ENCODE results near the gene CAMK2A. TPM values are rescaled to one million over a fixed set of nuclear protein-coding genes. Genes with fewer than 3 reads are reported as not detected.

CAMK2A gene
- total and polyA plus RNA-seq, 11 donors, result 3.2 to 26.0 (median 15.2) TPM

- peaks cover 0 to 3% (median 0%) of the 10 kb centered on the region in 12 donors for H3K9me3 ChIP-seq
- H3K27ac ChIP-seq, result peak overlapping the region in 2 of 12 donors; percentile 34 to 36
- H3K4me1 ChIP-seq, result peaks cover 0 to 11% (median 6%) of the 10 kb centered on the region in 12 donors
- ATAC-seq (peak; percentile 83 to 91 (median 88)), DNase-seq (peak in 4 of 5 donors; percentile 48 to 81 (median 54))
- no peaks in the 10 kb centered on the region for H3K36me3 ChIP-seq
- WGBS, 4 donors, result 67 to 80% (median 73%) methylated on average over 2 of the region's 2 CpGs
- H3K4me3 ChIP-seq, result no peak overlapping the region
- intact Hi-C loops (cut with DNase I), result no loop called here
- no peak for TF ChIP-seq POLR2A (IDR thresholded peaks at IDR 0.05)
- TF ChIP-seq CTCF (IDR thresholded peaks at IDR 0.05), result no peak
- no peaks in the 10 kb centered on the region for H3K27me3 ChIP-seq
These were observed 30.6 kb upstream of the CAMK2A start for GRCh38 chr5:150320044-150320613.

- 92 to 95% (median 93%) methylated on average over 6 of the region's 6 CpGs for WGBS, 4 donors
- DNase-seq (no peak), ATAC-seq (no peak)
- Histone ChIP-seq H3K4me1 (peaks cover 0 to 11% (median 6%) of the 10 kb centered on the region in 12 donors), H3K36me3 (no peaks in the 10 kb centered on the region), H3K27ac (no peak overlapping the region), H3K4me3 (no peak overlapping the region), H3K27me3 (no peaks in the 10 kb centered on the region), H3K9me3 (peaks cover 0 to 3% (median 0%) of the 10 kb centered on the region in 12 donors)
- intact Hi-C loops (cut with DNase I), result no loop called here
- TF ChIP-seq POLR2A (IDR thresholded peaks at IDR 0.05) (no peak), CTCF (IDR thresholded peaks at IDR 0.05) (no peak)
These were observed 29.9 kb upstream of the CAMK2A start for GRCh38 chr5:150319484-150319790.

- DNase-seq, result no peak
- H3K9me3 ChIP-seq, result peaks cover 0 to 3% (median 0%) of the 10 kb centered on the region in 12 donors
- TF ChIP-seq POLR2A (IDR thresholded peaks at IDR 0.05) (no peak), CTCF (IDR thresholded peaks at IDR 0.05) (no peak)
- no peaks in the 10 kb centered on the region for H3K27me3 ChIP-seq
- no peaks in the 10 kb centered on the region for H3K36me3 ChIP-seq
- H3K4me3 ChIP-seq, result no peak overlapping the region
- ATAC-seq, result no peak
- WGBS, 4 donors, result 63 to 94% (median 79%) methylated on average over 6 to 9 of the region's 9 CpGs
- intact Hi-C loops (cut with DNase I), result no loop called here
- no peak overlapping the region for H3K27ac ChIP-seq
- peaks cover 0 to 11% (median 6%) of the 10 kb centered on the region in 12 donors for H3K4me1 ChIP-seq
These were observed 29.3 kb upstream of the CAMK2A start for GRCh38 chr5:150318613-150319483.
